Measurements from ENCODE around the gene JAKMIP2.

DNA sequence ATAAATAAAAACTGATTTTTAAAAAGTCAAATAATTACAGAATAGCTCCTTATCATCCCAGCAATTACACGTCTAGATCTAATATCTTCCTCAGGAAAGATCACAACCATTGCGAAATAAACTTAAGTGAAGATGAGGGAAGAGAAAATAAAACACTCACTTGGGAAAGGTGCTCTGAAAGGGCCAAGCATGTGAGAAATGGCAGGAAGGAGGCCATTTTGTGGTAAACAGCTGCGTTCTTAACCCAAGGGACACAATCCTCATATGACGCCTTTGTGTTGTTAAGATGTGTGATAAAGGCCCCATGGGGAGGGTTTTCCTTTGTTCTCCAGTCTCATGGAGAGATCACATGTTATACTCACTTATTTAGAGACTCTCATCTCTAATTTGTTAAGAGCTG lies 32.5 kb downstream of the JAKMIP2 start:
- no peak for TF ChIP-seq ETV6 (conservative IDR thresholded peaks at IDR 0.05 in 1 of 2, IDR thresholded peaks at IDR 0.05 in 1 of 2; ENCODE audit: borderline replicate concordance in 1 of 2, low read depth in 1 of 2)
- no peak for TF ChIP-seq NR2F1 (conservative IDR thresholded peaks at IDR 0.05)

All from GM12878 (cell line).